CD14-positive monocyte (primary cell): Measurements from ENCODE around the gene POLRMT. TPM values are rescaled to one million over a fixed set of nuclear protein-coding genes. Genes with fewer than 3 reads are reported as not detected.
A peak's percentile ranks its signal among the peaks of the same experiment; 100 is the strongest.

Experiments
- DNase-seq, 3 donors: peaks; one replicate each; pipeline ENCODE4 v3.0.0-alpha.2; 2011 to 2022
- H2AFZ ChIP-seq: 2 replicates; pipeline ENCODE4 v1.6.0; 2012; ENCODE audit warnings: mild to moderate bottlenecking, low read depth, low read length, inconsistent platforms; ENCODE audit not compliant: insufficient read depth, poor library complexity, severe bottlenecking
- H3K27ac ChIP-seq, 2 donors: 1 replicate in 1 of 2; 2 replicates in 1 of 2; pipeline ENCODE4 v1.5.1; 2012 to 2013; ENCODE audit warnings: low read length in 2 of 2, control low read depth in 1 of 2, inconsistent platforms in 1 of 2, low read depth in 1 of 2, mild to moderate bottlenecking in 1 of 2
- H3K27me3 ChIP-seq, 2 donors: one replicate each; pipeline versions ENCODE4 v1.6.0 to v1.6.1; 2011 to 2013; ENCODE audit warnings: low read length in 2 of 2; ENCODE audit not compliant: control insufficient read depth in 2 of 2, insufficient read depth in 2 of 2
- H3K36me3 ChIP-seq, 2 donors: replicated peaks in 1 of 2; 1 replicate in 1 of 2; 2 replicates in 1 of 2; pipeline versions ENCODE4 v1.5.1 to v1.6.1; 2012 to 2013; ENCODE audit warnings: low read length in 2 of 2, control low read depth in 1 of 2, inconsistent platforms in 1 of 2, mild to moderate bottlenecking in 1 of 2; ENCODE audit not compliant: insufficient read depth in 2 of 2, control insufficient read depth in 1 of 2
- H3K4me1 ChIP-seq, 2 donors: 1 replicate in 1 of 2; 2 replicates in 1 of 2; pipeline versions ENCODE4 v1.5.1 to v1.6.1; 2012 to 2013; ENCODE audit warnings: low read length in 2 of 2, control low read depth in 1 of 2, inconsistent platforms in 1 of 2, mild to moderate bottlenecking in 1 of 2, moderate library complexity in 1 of 2; ENCODE audit not compliant: insufficient read depth in 2 of 2, control insufficient read depth in 1 of 2
- H3K4me2 ChIP-seq: replicated peaks from 2 replicates; pipeline ENCODE3; 2012; ENCODE audit warnings: low read length, moderate library complexity, mild to moderate bottlenecking; ENCODE audit not compliant: poor library complexity, severe bottlenecking; ENCODE audit errors: extremely low read depth
- H3K4me3 ChIP-seq, 3 experiments: fragments of 200-600 bp in 1 of 3; sonication (generic) in 1 of 3; replicated peaks in 1 of 3; 1 replicate in 2 of 3; 2 replicates in 1 of 3; pipeline ENCODE4 v1.5.1; 2011 to 2013; ENCODE audit warnings: low read length in 3 of 3, mild to moderate bottlenecking in 3 of 3, control low read depth in 2 of 3, low read depth in 2 of 3, inconsistent platforms in 1 of 3, moderate library complexity in 1 of 3
- H3K79me2 ChIP-seq: 2 replicates; pipeline ENCODE4 v1.6.0; 2012; ENCODE audit warnings: mild to moderate bottlenecking, control low read depth, inconsistent platforms, low read length, moderate library complexity; ENCODE audit not compliant: insufficient read depth
- H3K9ac ChIP-seq: 2 replicates; pipeline ENCODE4 v1.6.0; 2017; ENCODE audit warnings: low read length, mild to moderate bottlenecking; ENCODE audit not compliant: insufficient read depth, poor library complexity, severe bottlenecking
- H3K9me3 ChIP-seq, 2 donors: replicated peaks in 1 of 2; 1 replicate in 1 of 2; 2 replicates in 1 of 2; pipeline versions ENCODE4 v1.5.1 to v1.6.1; 2012 to 2013; ENCODE audit warnings: low read length in 2 of 2, control low read depth in 1 of 2; ENCODE audit not compliant: control insufficient read depth in 1 of 2, insufficient read depth in 1 of 2
- H4K20me1 ChIP-seq: 2 replicates; pipeline ENCODE4 v1.6.0; 2012; ENCODE audit warnings: mild to moderate bottlenecking, low read length, control low read depth, moderate library complexity; ENCODE audit not compliant: insufficient read depth
- H3K27ac Mint-ChIP-seq, 7 donors: one replicate each; pipeline ENCODE4 v1.8.0; 2020; ENCODE audit warnings: mild to moderate bottlenecking in 7 of 7, mixed read lengths in 7 of 7, moderate library complexity in 6 of 7, inconsistent platforms in 2 of 7
- H3K27me3 Mint-ChIP-seq, 3 donors: one replicate each; pipeline ENCODE4 v1.8.0; 2021 to 2022; ENCODE audit warnings: low read depth in 3 of 3, mild to moderate bottlenecking in 3 of 3, mixed read lengths in 3 of 3, moderate library complexity in 3 of 3, inconsistent platforms in 1 of 3
- H3K36me3 Mint-ChIP-seq, 2 donors: one replicate each; pipeline ENCODE4 v1.8.0; 2020; ENCODE audit warnings: mixed read lengths in 2 of 2, inconsistent platforms in 1 of 2, mild to moderate bottlenecking in 1 of 2
- H3K4me1 Mint-ChIP-seq: one replicate; pipeline ENCODE4 v1.8.0; 2020; ENCODE audit warnings: mild to moderate bottlenecking, mixed read lengths
- H3K4me3 Mint-ChIP-seq, 2 donors: one replicate each; pipeline ENCODE4 v1.8.0; 2020; ENCODE audit warnings: mild to moderate bottlenecking in 2 of 2, mixed read lengths in 2 of 2, moderate library complexity in 1 of 2
- H3K9me3 Mint-ChIP-seq, 7 donors: one replicate each; pipeline ENCODE4 v1.8.0; 2020 to 2022; ENCODE audit warnings: mixed read lengths in 7 of 7, mild to moderate bottlenecking in 6 of 7, moderate library complexity in 6 of 7, inconsistent platforms in 2 of 7
- WGBS: methylation state at CpG from one replicate; pipeline ENCODE4 v1.1.5; 2013; ENCODE audit warnings: missing lambda C conversion rate; ENCODE audit not compliant: insufficient coverage; 5-methylcytosine and 5-hydroxymethylcytosine counted together
- intact Hi-C, 2 donors: fragments of 100-400 bp; cut with micrococcal nuclease; formaldehyde crosslinking; loops; one replicate each; pipeline versions ENCODE4 v1.15.0 to v1.15.1; 2023
- polyA plus RNA-seq, 3 donors: library from polyadenylated mRNA; depleted of rRNA in 1 of 3; unstranded in 2 of 3; stranded (reverse) in 1 of 3; fragments of 300-500 nt in 2 of 3; fragments of >200 nt in 1 of 3; fragmentation: Illumina TruSeq in 2 of 3; gene quantifications; 1 replicate in 2 of 3; 2 replicates in 1 of 3; pipeline ENCODE4 v1.2.3, GENCODE V29; 2012 to 2021
- TF ChIP-seq, protein P1 (sequence below): fragments of 200-600 bp; IDR thresholded peaks from one replicate; pipeline ENCODE4 v1.8.0; 2022; ENCODE audit warnings: antibody characterized with exemption, mild to moderate bottlenecking

The POLRMT gene
- polyA plus RNA-seq, 3 donors: 16.2 to 40.5 (median 17.6) TPM

DNA sequence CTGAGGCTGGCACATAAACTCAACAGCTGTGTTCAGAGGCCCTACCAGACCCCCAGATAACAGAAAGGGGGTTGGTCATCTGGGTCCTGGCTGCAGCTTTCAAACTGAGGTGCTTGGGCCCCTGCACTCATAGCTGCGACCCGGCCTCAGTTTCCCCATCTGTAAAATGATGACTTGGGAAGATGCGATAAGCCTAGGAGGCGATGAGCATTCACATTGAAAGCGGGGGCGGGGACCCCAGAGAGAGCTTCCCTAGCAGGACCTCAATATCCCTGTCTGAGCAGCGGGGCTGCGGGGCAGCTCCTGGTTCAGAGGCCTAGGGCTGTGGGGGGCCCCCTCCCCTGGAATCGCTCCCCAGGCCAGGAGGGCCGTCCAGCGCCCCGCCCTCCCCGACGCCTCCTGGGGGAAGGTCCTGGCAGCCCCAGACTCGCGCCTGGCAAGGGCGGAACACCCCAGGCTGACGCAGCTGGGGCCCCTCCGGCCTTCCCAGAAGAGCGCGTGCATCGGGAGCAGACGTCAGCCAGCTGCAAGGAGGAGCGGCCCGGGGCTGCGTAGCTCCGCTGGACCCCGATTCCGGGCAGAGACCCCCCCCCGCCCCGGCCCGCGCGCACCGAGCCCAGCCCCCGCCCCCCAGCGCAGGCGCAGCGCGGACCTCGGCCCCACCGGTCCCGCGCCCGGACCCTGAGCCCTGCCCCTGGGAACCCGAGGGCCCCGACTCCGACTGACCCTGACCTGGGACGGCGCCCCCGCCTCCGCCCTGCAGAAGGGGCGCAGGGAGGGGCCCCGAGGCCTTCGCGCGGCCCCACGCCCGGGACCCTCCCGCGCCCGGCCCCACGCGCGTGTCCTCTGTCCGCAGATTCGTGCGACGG is 46.3 kb upstream of the POLRMT start:
- peak overlapping the region in 5 of 7 donors; percentile 56 to 90 (median 75) for H3K27ac Mint-ChIP-seq
- peaks cover 10% of the 10 kb centered on the region for H3K79me2 ChIP-seq
- H3K27me3 Mint-ChIP-seq: peaks cover 13 to 40% (median 29%) of the 10 kb centered on the region in 3 donors
- peak overlapping the region; percentile 73 to 78 for H3K4me3 Mint-ChIP-seq
- peak overlapping the region; percentile 45 to 76 (median 50) for H3K4me3 ChIP-seq
- H3K4me1 ChIP-seq: peaks cover 42 to 52% of the 10 kb centered on the region in 2 donors
- H3K9me3 Mint-ChIP-seq: peaks cover 0 to 3% (median 2%) of the 10 kb centered on the region in 7 donors
- H3K4me1 Mint-ChIP-seq: peaks cover 42% of the 10 kb centered on the region
- H3K27me3 ChIP-seq: peaks cover 0 to 28% of the 10 kb centered on the region in 2 donors
- no peaks in the 10 kb centered on the region for H3K36me3 ChIP-seq
- no peaks in the 10 kb centered on the region for H4K20me1 ChIP-seq
- H3K9me3 ChIP-seq: no peaks in the 10 kb centered on the region
- intact Hi-C loops: loop anchor here (1.0 to 2.0 kb wide), 3 partner anchors 14 to 25 kb away; partner anchors contain the start of gene RNF126 (in 1 of the 2)
- peaks cover 0 to 4% of the 10 kb centered on the region in 2 donors for H3K36me3 Mint-ChIP-seq
- H3K9ac ChIP-seq: peak overlapping the region; percentile 86
- DNase-seq: peak; percentile 42 to 76 (median 65)
- 3% methylated on average over 39 of the region's 69 CpGs for WGBS
- H3K27ac ChIP-seq: peak overlapping the region; percentile 32 to 96
- TF ChIP-seq, protein P1, sequence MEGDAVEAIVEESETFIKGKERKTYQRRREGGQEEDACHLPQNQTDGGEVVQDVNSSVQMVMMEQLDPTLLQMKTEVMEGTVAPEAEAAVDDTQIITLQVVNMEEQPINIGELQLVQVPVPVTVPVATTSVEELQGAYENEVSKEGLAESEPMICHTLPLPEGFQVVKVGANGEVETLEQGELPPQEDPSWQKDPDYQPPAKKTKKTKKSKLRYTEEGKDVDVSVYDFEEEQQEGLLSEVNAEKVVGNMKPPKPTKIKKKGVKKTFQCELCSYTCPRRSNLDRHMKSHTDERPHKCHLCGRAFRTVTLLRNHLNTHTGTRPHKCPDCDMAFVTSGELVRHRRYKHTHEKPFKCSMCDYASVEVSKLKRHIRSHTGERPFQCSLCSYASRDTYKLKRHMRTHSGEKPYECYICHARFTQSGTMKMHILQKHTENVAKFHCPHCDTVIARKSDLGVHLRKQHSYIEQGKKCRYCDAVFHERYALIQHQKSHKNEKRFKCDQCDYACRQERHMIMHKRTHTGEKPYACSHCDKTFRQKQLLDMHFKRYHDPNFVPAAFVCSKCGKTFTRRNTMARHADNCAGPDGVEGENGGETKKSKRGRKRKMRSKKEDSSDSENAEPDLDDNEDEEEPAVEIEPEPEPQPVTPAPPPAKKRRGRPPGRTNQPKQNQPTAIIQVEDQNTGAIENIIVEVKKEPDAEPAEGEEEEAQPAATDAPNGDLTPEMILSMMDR: no peak
- peak overlapping the region; percentile 88 for H3K4me2 ChIP-seq
- H2AFZ ChIP-seq: peak overlapping the region; percentile 61

- Histone ChIP-seq H3K9me3 (no peaks in the 10 kb centered on the region), H3K9ac (no peak overlapping the region), H3K4me2 (peak overlapping the region; percentile 88), H3K4me1 (peaks cover 42 to 52% of the 10 kb centered on the region in 2 donors), H2AFZ (no peak overlapping the region), H3K27me3 (peaks cover 0 to 30% of the 10 kb centered on the region in 2 donors), H4K20me1 (no peaks in the 10 kb centered on the region), H3K36me3 (no peaks in the 10 kb centered on the region), H3K27ac (no peak overlapping the region), H3K4me3 (peak overlapping the region in 1 of 3 experiments; percentile 76), H3K79me2 (peaks cover 10% of the 10 kb centered on the region)
- TF ChIP-seq, protein P1: no peak
- intact Hi-C loops: loop anchor here in 1 of 2 donors (1.0 kb wide), 1 partner anchor 14 kb away; no protein-coding TSS in a partner anchor
- peak overlapping the region in 4 of 7 donors; percentile 58 to 74 (median 66) for H3K27ac Mint-ChIP-seq
- peaks cover 14 to 46% (median 32%) of the 10 kb centered on the region in 3 donors for H3K27me3 Mint-ChIP-seq
- H3K9me3 Mint-ChIP-seq: peaks cover 0 to 3% (median 2%) of the 10 kb centered on the region in 7 donors
- H3K36me3 Mint-ChIP-seq: peaks cover 0 to 4% of the 10 kb centered on the region in 2 donors
- DNase-seq: no peak
- 95% methylated on average over 15 of the region's 16 CpGs for WGBS
- H3K4me1 Mint-ChIP-seq: peaks cover 42% of the 10 kb centered on the region
- H3K4me3 Mint-ChIP-seq: peak overlapping the region; percentile 73 to 78
Observed at GRCh38 chr19:678791-679388, 45.6 kb upstream of the POLRMT start.
